D721Med (cell line): ENCODE data around the gene MACF1.

ENCODE experiments used
- DNase-seq: peaks from one replicate; pipeline ENCODE4 v3.0.0; 2011; ENCODE audit warnings: low spot score; ENCODE audit not compliant: insufficient read length
- FAIRE-seq: peaks from 2 replicates; lab custom pipeline; 2011; peaks lifted over from hg19 to GRCh38; lab: Jason Lieb, UNC
- TF ChIP-seq, protein P1 (sequence below): IDR thresholded peaks from 2 replicates; pipeline ENCODE4 v1.5.1; 2012; ENCODE audit warnings: mild to moderate bottlenecking, control low read depth; ENCODE audit not compliant: insufficient read depth; ENCODE audit errors: missing control alignments

Gene MACF1

GRCh38 chr1:39288735-39289465 lies 84.4 kb downstream of the MACF1 start:
- DNase-seq, result no peak
- FAIRE-seq, result no peak
- TF ChIP-seq, protein P1, sequence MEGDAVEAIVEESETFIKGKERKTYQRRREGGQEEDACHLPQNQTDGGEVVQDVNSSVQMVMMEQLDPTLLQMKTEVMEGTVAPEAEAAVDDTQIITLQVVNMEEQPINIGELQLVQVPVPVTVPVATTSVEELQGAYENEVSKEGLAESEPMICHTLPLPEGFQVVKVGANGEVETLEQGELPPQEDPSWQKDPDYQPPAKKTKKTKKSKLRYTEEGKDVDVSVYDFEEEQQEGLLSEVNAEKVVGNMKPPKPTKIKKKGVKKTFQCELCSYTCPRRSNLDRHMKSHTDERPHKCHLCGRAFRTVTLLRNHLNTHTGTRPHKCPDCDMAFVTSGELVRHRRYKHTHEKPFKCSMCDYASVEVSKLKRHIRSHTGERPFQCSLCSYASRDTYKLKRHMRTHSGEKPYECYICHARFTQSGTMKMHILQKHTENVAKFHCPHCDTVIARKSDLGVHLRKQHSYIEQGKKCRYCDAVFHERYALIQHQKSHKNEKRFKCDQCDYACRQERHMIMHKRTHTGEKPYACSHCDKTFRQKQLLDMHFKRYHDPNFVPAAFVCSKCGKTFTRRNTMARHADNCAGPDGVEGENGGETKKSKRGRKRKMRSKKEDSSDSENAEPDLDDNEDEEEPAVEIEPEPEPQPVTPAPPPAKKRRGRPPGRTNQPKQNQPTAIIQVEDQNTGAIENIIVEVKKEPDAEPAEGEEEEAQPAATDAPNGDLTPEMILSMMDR, result no peak

- TF ChIP-seq, protein P1, result no peak
- no peak for DNase-seq
- no peak for FAIRE-seq
Measured at GRCh38 chr1:39292401-39292800, 87.9 kb downstream of the MACF1 start.

GRCh38 chr1:39293375-39294070 lies 89.0 kb downstream of the MACF1 start:
- FAIRE-seq (no peak), DNase-seq (no peak)
- TF ChIP-seq, protein P1, result no peak

DNA sequence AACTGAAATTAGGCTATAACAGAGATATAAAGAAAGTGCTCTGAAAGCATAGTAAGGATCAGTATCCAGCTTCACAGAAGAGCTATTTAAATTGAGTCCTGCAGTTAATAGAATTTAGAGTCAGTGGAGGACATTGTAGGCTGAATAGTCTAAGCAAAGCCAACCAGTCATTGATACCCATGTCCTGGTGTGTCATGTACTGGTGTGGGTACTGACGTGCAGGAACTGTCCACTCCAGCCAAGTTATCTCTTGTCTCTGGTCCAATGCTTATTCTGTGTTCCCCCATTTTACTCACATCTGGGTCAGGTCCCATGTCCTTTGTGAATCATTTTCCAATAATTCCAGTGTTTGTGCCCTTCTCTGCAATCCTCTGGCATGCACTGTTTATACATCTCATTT lies 90.0 kb downstream of the MACF1 start:
- TF ChIP-seq, protein P1, result no peak
- FAIRE-seq, result no peak
- no peak for DNase-seq

GRCh38 chr1:39295901-39296300 lies 91.4 kb downstream of the MACF1 start:
- TF ChIP-seq, protein P1, result no peak
- DNase-seq (no peak), FAIRE-seq (no peak)

GRCh38 chr1:39297551-39297950 lies 93.1 kb downstream of the MACF1 start:
- DNase-seq, result no peak
- no peak for FAIRE-seq
- TF ChIP-seq, protein P1, result no peak

- FAIRE-seq (no peak), DNase-seq (no peak)
- TF ChIP-seq, protein P1, result no peak
Measured at GRCh38 chr1:39301606-39302005, 97.1 kb downstream of the MACF1 start.
